ENCODE data around the gene IP6K1.

DNA sequence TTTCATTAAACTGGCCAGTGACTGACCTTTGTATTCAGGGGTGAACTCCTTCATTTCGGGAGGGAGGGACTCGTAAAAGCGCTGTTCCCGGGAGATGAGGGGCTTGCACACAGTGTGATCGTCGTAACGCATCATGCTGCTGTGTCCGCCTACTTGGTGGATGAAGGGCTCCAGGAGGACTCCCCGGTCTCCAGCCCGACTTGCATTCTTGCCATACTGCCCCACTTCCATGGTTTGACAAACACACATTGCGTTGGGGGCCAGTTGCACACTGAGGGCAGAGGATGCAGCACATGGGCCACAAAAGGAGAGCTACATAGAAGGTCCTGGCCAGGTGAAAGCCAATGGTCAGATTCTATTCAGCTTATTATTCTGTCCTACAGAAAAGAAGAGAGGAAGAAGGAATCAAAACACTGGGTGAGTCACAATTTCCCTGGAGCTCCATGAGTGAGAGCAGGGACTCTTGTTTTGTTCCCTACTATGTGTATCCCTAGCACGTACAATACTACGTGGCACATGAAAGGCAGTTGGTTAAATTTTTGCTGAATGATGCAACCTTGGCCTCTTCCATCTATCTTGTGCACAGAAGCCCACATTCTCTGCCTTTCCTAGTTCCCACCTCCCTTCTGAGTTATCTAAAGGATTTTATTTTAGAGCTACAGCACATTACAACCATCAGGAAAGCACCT is 38.4 kb downstream of the IP6K1 start:
- TF ChIP-seq ZNF138 (tag by site-specific recombination; IDR thresholded peaks at IDR 0.05; ENCODE audit: borderline replicate concordance) (no peak), SETDB1 (IDR thresholded peaks at IDR 0.05; ENCODE audit: insufficient read length, low read length) (no peak)
- TF ChIP-seq, protein P1, sequence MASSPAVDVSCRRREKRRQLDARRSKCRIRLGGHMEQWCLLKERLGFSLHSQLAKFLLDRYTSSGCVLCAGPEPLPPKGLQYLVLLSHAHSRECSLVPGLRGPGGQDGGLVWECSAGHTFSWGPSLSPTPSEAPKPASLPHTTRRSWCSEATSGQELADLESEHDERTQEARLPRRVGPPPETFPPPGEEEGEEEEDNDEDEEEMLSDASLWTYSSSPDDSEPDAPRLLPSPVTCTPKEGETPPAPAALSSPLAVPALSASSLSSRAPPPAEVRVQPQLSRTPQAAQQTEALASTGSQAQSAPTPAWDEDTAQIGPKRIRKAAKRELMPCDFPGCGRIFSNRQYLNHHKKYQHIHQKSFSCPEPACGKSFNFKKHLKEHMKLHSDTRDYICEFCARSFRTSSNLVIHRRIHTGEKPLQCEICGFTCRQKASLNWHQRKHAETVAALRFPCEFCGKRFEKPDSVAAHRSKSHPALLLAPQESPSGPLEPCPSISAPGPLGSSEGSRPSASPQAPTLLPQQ (tag by site-specific recombination; IDR thresholded peaks at IDR 0.05): no peak
- TF ChIP-seq, protein P2, sequence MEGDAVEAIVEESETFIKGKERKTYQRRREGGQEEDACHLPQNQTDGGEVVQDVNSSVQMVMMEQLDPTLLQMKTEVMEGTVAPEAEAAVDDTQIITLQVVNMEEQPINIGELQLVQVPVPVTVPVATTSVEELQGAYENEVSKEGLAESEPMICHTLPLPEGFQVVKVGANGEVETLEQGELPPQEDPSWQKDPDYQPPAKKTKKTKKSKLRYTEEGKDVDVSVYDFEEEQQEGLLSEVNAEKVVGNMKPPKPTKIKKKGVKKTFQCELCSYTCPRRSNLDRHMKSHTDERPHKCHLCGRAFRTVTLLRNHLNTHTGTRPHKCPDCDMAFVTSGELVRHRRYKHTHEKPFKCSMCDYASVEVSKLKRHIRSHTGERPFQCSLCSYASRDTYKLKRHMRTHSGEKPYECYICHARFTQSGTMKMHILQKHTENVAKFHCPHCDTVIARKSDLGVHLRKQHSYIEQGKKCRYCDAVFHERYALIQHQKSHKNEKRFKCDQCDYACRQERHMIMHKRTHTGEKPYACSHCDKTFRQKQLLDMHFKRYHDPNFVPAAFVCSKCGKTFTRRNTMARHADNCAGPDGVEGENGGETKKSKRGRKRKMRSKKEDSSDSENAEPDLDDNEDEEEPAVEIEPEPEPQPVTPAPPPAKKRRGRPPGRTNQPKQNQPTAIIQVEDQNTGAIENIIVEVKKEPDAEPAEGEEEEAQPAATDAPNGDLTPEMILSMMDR (tag by site-specific recombination; IDR thresholded peaks at IDR 0.05): no peak
